SKM-1 treated with dmso at 0.1 percent for 144 hours (cell line): ENCODE data around the gene ERAP2.
"Not testable (repeated sequence)": the region's sequence is repeated elsewhere in the genome, so short reads cannot be mapped to it uniquely, and the experiment has no call there.

Experiments
- DNase-seq: peaks from one replicate; lab custom pipeline; 2025; ENCODE audit not compliant: unreplicated experiment; lab: John Stamatoyannopoulos, UW

ERAP2 gene

DNA sequence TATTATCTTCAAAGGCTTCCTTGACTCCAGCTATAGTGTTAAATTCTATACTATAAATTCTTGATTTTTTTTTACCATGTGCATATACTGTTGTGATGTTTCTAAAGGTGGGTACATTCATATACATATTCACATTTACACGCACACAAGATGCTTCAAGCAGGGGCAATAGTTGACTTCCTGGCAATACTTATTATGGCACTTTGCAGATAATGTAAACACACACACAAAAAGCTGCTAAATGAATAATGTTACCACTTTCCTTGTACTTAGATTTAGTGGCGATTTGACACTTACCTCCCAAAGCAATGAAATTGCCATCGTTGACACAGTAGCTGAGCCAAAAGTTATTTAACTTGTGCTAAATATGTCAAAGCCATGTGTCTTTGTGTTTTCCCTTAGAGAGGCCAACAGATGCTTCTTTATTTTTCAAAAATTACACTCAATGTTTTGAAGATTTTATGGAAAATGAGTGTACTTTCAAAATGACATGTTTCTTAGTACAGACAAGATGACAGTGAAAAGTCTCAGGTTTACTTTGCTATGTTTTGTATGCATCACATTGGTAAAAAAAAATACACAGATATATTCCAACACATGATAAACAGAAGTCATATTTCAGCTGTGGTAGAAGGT, 12.2 kb upstream of the ERAP2 start:
- no peak for DNase-seq

DNA sequence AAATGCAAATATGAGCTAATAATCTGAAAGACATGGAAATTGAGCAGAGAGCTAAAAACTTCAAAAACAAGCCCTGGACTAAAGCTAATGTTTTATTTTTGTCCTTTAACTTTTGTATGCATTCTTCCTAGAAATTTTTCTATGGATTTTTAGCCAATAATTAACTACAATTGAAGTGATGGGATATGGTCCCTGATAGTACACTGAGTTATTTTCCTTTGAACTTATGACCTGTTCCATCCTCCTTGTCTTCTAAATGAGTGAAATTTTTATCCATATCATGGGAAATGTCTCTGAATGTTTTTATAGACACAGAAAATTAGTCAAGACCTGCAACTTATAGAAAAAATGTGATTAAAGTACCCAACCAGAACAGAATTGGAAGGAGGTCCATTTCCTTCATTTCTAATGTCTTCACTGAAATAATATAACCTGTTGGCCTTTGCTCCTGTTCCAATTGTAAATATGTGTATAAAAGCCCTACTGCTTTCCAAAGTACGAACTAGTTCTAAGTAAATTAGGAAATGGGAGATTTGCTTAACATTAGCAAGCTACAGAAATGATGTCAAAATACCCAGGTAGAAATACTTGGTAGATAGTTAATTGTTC, 11.3 kb upstream of the ERAP2 start:
- DNase-seq = no peak

DNA sequence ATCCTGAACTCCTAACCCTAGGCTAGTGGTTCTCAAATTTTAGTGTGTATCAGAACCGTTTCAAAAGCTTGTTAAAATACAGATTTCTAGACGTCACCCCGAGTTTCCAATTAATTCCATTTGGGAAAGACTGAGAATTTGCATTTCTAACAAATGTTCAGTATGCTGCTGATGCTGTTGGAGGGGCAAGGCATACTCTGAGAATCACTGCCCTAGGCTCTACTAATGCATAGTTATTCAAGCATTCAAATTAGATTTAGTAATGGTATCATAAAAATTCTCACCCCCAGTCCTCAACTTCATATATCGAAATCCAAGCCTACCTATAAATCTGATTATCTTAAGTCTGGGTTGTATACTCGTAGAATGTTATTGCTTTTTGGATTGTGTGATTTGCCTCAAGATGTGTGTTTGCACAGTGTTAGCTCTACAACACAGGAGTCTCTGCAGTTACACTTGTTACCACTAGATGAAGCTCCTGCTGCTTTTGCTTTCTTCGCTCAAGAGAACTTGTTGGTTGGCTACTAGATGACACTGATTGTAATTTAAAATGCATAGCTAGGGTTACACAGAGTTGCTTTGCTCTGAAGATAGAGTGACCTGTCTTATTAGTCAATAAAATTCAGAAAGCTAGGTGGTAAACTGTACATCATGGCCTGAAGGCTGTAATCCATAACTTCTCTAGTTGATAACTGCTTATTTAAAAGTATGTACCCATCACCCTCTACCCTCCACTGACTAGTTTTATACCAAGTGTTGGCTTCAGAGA, 7.5 kb upstream of the ERAP2 start:
- peak; percentile 49 for DNase-seq

DNA sequence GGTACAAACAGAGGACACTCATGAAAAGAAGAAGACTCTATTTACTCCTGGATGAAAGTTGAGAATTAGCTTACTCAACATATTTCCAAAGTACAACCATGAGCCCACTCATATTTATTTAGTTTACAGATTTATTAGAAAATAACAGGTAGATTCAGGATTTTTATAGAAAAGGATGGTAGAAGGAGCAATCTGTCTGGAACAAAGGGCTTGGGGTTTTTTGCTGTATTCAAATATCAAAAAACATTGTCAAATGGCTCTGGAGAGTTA, 7.0 kb upstream of the ERAP2 start:
- DNase-seq = no peak

DNA sequence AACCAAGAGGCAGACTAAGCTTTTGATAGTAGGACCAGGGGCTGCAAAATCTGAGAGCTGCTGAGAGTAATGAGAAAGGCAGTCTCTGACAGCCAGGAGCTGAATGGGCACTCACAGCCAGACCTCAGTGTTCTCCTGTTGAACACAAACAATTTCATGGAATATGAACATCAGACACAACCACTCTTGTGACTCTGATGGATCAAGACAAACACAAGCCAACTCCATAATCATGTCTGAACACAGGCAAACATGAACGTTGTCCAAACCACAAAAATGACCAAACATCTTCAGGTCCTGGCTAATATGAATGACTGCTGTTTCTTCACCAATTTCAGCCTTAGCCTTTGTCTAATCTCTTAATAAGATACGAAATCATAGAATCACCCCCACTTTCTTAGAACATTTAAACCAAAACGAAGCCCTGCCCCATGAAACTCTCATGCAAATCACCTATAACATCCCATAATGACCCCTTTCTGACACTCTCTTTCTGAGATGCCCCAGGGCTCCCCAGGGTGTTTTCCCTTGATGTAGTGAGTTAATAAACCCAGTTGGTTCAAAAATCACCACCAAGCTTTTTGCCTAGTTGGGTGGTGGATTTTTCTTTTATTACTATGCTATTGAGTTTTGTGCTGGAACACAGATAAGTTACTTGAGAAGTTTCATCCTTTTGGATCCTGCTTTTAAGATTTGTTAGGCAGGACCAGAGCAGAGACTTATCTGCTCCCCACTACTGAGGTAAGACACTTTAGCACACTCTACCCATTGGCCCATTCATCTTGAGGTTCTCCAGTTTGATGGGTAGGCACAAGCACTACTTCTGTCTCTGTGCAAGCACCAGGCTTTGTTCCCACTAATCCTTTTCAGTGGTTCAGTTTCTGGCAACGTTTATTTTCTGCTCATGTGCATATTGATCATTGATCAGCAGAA, 5.9 kb upstream of the ERAP2 start:
- no peak for DNase-seq

DNA sequence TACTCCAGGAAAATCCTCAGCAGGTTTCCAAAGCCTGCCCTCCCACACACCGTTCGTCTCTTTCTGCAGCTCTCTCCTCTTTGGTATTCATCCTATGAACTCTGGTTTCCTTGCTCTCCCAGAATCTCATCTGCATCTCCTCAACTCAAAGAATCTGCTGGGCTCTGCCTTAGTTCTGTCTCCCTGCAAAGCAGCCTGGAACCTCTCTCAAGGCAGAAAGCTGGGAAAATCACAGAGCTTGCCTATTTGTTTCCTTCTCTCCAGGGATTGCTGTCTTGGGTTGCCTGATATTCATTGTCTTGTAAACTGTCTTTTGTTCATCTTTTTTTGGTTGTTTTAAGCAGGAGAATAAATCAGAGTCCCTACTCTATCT, 5.3 kb upstream of the ERAP2 start:
- no peak for DNase-seq

DNA sequence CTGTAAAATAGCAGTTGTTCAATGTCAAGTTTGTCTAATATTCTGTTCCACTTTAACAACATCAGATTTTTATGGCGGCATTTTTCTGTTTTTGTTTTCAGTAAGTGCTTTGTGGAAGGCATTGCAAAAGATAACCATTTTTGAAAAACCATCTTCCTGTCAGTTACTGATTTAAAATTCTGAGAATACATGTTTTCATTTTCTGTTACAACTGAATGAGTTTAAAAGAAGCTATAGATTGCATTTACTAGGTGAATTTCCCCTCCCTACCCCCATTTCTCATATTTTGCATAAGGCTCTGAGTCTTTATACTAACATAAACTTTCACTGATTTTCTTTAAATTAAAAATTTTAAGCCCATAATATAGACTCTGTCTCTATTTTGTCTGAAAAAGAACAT, 4.6 kb upstream of the ERAP2 start:
- no peak for DNase-seq

DNA sequence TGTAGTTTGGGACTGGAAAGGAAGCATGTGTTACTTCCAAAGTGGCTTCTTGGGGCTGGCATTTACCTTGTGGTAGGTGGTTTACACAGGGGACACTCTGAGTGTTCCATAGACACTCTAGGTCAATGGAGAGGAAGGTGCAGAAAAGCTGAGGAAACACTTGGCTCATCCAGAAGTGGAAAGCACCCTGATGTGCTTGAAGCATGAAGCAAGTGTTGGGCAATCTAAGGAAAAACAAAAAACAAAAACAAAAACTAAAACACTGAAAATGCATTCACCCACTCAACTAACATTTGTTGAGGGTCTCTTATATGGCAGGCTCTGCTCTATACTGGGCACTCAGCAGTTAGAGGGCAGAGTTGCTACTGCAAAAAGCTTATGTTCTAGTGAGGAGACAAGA, 2.9 kb upstream of the ERAP2 start:
- no peak for DNase-seq

DNA sequence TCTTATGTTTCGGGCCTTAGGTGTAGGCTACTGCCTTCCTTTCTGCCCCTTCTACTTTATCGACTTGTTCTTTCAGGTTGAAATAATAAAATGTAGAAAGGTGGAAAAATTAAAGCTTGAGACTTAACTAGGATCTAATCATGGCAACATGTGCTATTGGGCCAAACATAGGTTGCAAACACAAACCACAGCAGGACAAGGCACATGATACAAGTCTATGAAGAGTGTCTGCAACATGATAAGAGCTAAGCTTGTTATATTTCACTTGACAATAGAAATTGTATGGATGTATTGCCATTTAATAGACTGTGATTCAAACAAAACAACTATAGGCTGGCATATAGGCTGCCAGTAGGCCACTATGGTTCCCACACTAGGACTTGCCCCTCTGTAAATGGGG, 1.7 kb upstream of the ERAP2 start:
- no peak for DNase-seq

DNA sequence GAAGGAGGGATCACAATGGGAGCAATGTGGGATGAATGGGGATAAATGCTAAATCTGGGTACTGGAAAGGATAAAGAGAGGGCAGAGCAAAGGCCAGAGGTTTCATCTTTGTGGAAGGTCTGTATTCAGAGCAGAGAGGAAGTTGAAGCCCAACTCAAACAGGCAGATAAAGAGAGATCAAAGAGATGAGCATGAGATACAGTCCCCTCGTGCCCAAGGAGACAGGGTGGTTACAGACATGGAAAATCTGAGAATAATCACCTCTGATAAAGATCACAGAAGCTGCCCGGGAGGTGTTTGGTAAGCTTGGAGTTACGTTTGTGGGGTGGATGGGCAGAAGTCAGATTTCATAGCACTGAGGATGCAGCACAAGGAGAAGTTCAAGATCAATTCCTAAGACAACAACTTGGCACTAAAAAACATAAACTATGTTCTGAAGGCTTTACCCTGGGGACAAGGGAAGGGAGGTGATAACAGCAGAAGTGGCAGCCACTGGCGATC, 459 bp upstream of the ERAP2 start:
- no peak for DNase-seq

DNA sequence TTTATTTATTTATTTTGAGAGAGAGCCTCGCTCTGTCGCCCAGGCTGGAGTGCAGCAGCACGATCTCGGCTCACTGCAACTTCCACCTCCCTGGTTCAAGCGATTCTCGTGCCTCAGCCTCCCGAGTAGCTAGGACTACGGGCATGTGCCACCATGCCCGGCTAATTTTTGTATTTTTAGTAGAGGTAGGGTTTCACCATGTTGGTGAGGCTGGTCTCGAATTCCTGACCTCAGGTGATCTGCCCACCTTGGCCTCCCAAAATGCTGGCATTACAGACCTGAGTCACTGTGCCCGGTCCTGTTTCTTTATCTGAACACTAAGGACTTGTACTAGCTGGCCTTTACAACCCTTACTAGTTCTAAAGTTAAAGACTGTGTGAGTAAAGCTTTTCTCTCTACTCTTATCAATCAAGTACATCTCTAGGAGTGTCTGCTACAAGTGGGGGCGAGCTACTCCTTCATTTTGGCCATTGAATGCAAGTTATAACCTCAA, 723 bp downstream of the ERAP2 start:
- not testable (repeated sequence) for DNase-seq

DNA sequence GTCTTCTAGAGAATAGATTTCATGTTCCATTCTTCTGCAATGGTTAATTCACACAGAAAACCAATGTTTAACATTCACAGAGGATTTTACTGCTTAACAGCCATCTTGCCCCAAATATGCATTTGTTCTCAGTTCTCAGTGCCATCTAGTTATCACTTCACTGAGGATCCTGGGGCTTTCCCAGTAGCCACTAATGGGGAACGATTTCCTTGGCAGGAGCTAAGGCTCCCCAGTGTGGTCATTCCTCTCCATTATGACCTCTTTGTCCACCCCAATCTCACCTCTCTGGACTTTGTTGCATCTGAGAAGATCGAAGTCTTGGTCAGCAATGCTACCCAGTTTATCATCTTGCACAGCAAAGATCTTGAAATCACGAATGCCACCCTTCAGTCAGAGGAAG, 3.4 kb downstream of the ERAP2 start:
- DNase-seq = no peak

DNA sequence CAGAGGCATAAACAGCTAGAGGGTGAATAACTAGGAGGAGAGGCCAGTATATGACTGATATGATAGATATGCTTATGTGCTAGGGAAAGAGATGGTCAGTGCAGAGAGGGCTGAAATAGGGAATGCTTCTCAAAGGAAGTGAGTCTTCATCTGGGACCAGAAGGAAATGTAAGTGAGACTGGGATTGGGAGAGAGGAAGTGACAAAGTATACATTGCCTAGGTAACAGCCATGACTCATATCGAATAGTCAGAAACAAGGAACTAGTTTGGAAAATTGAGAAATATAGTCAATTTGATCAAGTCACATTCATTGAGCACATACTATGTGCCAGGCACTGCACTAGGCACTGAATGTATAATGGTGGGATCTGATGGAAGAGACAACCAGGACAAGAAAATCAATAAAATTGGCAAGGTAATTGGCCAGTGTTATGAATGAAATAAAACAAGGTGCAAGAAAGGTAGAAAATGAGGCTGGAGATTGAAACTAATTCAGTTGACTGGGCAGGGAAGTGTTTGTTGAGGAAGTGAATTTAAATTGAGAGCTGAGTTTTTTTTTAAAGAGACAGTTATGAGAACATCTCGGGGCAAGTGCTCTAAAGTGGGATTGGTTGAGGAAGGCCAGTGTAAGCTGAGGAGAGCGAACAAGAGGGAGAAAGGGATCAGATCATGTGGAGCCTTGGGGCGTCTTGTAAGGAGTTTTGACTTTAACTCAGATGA, 4.3 kb downstream of the ERAP2 start:
- DNase-seq = peak; percentile 67

DNA sequence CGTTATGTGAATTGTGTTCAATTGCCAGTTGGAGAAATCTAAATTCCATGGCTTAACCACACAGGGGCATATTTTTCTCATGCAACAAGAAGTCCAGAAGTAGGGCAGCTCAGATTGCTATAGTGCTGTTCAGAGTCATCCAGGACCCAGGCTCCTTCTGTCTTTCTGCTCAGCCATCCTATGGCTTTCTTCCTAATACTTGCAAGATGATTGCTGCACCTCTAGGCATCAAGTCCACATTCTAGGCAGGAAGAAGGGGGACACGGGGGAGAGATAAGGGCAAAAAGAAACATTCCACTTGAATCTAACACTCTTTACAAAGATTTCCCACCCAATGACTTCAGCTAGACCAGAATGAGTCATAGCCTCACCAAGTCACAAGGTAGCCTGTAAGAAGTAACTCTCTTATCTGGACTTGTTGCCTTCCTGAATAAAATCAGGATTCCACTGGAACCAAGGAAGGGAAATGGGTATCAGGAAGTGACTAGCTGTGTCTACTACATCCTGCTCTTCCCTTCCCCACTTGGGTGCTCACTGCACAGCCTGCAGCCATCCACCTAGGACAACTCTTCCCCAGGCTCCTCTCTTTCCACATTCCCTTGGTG, 5.3 kb downstream of the ERAP2 start:
- DNase-seq = no peak

DNA sequence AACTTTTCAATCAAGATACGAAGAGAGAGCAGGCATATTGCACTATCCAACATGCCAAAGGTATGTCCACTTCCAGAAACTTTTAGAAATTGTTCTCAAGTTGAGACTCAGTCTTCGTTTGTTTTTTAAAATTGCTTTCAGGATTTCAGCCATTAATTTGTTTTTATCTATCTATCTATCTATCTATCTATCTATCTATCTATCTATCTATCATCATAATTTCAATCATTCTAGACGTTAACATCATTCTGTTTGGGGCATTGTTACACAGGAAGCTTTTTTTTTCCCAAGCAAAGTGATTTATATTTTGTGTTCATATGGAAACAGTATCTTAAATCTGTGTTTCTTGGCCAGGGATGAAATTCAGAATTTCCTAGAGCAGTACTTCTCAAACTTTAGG, 7.6 kb downstream of the ERAP2 start:
- DNase-seq = no peak

DNA sequence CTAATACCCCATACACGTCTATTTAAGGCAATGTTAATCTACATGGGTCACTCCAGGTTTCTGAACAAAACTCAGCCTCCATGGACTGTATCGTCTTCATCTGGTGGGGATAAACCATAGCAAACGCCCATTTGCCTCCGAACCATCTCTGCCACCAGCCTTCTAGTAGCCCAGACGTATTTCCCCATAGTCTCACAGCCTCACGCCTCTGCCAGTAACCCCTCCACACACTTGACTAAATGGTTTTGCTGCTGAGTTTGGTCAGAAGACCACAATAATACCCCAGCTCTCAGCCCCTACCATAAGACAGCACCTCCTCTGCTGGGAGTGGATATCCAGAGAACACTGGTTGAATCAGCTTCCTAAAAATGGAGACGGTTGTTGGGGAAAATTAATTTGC, 8.7 kb downstream of the ERAP2 start:
- no peak for DNase-seq

DNA sequence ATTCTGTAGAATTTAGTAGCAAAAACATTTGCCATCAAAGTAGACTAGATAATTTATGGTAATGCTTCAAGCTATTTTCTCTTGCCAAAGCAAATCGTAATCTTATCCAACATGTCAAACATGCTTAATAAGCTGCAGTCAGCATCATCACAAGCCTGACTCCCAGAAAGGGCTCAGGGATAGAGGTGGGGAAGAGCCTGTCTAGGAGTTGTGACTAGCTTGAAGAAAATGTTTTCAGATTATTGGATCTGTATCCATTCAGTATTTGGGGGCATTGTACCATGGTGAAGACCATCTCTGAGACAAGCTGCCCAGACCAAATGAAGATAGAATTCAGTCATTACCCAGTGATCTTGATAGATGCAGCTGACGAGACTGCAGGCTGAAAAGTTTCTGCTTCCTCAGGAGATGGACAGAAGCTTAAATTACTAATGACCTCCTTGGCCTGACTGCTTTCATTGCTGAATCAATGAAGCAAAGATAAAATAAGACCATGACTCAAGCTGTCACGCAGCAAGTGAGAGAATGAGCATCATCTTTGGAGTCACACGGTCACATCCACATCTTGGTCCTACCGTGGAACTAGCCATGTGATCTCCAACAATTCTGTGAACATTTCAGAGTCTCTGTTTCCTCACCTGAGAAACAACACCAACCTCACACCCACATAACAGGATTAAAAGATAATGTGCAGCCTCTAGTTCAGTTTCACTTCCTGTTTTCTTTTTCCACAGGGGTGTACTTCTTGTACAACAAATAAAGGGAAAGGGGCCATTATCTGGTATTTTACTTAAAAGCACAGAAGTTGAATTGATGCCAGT, 9.4 kb downstream of the ERAP2 start:
- DNase-seq = peak; percentile 35

DNA sequence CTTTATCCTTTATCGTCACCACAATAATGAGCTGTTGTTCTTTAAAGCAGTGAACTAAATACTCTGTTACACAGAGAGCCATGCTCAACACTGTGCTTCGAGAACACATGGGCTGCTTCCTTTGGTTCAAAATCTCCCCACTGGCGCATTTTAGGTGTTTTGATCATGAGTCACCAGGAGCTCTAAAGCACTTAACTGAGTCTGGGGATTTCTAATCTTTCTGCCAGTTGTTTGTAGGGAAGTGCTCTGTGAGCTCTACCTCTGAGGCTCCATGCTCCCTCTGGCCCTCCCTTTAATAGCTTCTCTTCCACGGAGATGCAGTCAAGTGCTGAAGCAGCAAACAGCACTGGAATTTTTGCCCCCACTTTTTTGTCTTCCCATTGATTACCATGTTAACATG, 17.0 kb downstream of the ERAP2 start:
- DNase-seq = no peak

DNA sequence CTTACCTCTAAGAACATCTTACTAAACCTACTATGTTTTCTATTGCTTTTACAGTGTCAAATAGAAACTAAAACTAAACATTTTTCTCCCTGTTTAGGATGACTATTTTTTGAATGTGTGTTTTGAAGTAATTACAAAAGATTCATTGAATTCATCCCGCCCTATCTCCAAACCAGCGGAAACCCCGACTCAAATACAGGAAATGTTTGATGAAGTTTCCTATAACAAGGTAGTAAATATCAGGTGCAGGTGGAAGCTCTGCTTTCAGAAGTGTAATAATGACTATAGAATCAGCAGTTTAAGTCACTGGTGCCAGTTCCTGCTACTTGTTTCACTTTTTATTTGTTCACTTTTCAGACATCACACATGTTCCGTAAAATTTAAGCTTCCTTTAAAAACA, 20.0 kb downstream of the ERAP2 start:
- DNase-seq = no peak
